ENCODE measurements around the gene LAMC3.

LAMC3 gene

GRCh38 chr9:131045300-131046092 is 36.5 kb downstream of the LAMC3 start:
- TF ChIP-seq POLR2A (IDR thresholded peaks at IDR 0.05; ENCODE audit: low read depth, low read length) (no peak), SPI1 (IDR thresholded peaks at IDR 0.05; ENCODE audit: low read depth, low read length) (no peak), POU2F2 (IDR thresholded peaks at IDR 0.05; ENCODE audit: low read depth, low read length) (no peak), POLR2AphosphoS5 (IDR thresholded peaks at IDR 0.05; ENCODE audit: low read depth, low read length) (no peak), PAX5 (IDR thresholded peaks at IDR 0.05; ENCODE audit: insufficient read depth, low read length, severe bottlenecking) (no peak), TAF1 (IDR thresholded peaks at IDR 0.05; ENCODE audit: low read depth, low read length) (no peak)
- no peak for FAIRE-seq
- no peak for DNase-seq (ENCODE audit: insufficient read length, low spot score)

DNA sequence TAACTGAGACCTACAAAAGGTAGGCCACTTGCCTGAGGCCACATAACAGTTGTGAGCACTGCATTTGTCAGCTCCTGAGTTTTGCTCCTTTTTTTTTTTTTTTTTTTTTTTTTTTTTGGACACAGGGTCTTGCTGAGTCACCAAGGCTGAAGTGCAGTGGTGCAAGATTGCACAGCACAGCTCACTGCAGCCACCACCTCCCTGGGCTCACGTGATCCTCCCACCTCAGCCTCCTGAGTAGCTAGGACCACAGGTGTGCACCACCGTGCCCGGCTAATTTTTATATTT is 37.1 kb downstream of the LAMC3 start:
- no peak for FAIRE-seq
- TF ChIP-seq POU2F2 (IDR thresholded peaks at IDR 0.05; ENCODE audit: low read depth, low read length) (no peak), SPI1 (IDR thresholded peaks at IDR 0.05; ENCODE audit: low read depth, low read length) (no peak), PAX5 (IDR thresholded peaks at IDR 0.05; ENCODE audit: insufficient read depth, low read length, severe bottlenecking) (no peak), POLR2A (IDR thresholded peaks at IDR 0.05; ENCODE audit: low read depth, low read length) (no peak), TAF1 (IDR thresholded peaks at IDR 0.05; ENCODE audit: low read depth, low read length) (no peak), POLR2AphosphoS5 (IDR thresholded peaks at IDR 0.05; ENCODE audit: low read depth, low read length) (no peak)
- no peak for DNase-seq (ENCODE audit: insufficient read length, low spot score)

DNA sequence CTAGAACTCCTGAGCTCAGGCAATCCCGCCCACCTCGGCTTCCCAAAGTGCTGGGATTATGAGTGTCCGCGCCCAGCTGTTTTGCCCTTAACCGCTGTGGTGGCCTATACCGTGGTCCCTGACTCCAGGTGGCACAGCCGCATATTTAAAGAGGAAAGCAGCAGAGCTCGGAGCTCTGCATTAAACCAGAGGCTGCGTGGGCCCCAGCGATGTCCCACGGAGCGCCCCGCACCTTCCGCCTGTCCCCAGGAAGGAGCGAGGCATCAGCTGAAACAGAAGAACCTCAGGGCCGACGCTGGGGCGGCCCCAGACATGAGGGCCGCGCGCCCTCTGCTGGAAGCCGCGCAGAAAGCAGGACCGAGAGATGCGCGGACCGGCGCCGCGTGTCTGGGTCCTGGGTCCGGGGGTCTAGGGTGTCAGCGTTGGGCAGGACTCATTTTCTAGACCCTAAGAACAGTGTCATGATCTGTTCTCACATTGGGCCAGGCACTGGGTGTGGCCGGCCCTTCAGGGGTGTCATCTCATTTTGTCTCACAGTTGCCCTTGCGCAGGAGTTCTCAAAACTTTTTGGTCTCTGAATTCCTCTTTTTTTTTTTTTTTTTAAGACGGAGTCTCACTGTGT is 37.7 kb downstream of the LAMC3 start:
- no peak for FAIRE-seq
- TF ChIP-seq POLR2A (IDR thresholded peaks at IDR 0.05; ENCODE audit: low read depth, low read length), result no peak
- no peak for TF ChIP-seq POU2F2 (IDR thresholded peaks at IDR 0.05; ENCODE audit: low read depth, low read length)
- TF ChIP-seq TAF1 (IDR thresholded peaks at IDR 0.05; ENCODE audit: low read depth, low read length), result no peak
- TF ChIP-seq POLR2AphosphoS5 (IDR thresholded peaks at IDR 0.05; ENCODE audit: low read depth, low read length), result no peak
- TF ChIP-seq SPI1 (IDR thresholded peaks at IDR 0.05; ENCODE audit: low read depth, low read length), result no peak
- no peak for TF ChIP-seq PAX5 (IDR thresholded peaks at IDR 0.05; ENCODE audit: insufficient read depth, low read length, severe bottlenecking)

DNA sequence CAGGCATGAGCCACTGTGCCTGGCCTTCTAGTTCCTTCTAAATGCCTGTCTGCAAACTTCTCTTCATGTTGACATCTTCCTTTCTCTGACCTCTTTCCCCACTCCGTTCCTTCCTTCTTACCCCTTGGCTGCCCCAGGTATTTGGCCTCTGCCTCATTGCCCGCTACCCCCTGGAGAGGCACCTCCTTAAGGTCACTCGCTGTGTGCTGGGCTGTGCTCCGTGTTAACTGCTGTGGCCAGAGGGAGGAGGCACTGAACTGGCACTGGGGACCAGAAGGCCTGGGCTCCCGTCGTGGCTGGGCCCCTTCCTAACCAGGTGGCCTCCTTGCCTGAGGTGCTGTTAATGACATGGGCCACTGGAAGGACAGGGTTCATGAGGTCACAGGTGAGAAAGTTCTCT is 39.4 kb downstream of the LAMC3 start:
- FAIRE-seq (no peak), DNase-seq (ENCODE audit: insufficient read length, low spot score) (no peak)
- TF ChIP-seq PAX5 (IDR thresholded peaks at IDR 0.05; ENCODE audit: insufficient read depth, low read length, severe bottlenecking) (no peak), POLR2AphosphoS5 (IDR thresholded peaks at IDR 0.05; ENCODE audit: low read depth, low read length) (no peak), POU2F2 (IDR thresholded peaks at IDR 0.05; ENCODE audit: low read depth, low read length) (no peak), TAF1 (IDR thresholded peaks at IDR 0.05; ENCODE audit: low read depth, low read length) (no peak), SPI1 (IDR thresholded peaks at IDR 0.05; ENCODE audit: low read depth, low read length) (no peak), POLR2A (IDR thresholded peaks at IDR 0.05; ENCODE audit: low read depth, low read length) (no peak)

More for the DNA sequence above, 37.7 kb downstream of the LAMC3 start:
- peak; percentile 83 for DNase-seq (ENCODE audit: insufficient read length, low spot score)

DNA sequence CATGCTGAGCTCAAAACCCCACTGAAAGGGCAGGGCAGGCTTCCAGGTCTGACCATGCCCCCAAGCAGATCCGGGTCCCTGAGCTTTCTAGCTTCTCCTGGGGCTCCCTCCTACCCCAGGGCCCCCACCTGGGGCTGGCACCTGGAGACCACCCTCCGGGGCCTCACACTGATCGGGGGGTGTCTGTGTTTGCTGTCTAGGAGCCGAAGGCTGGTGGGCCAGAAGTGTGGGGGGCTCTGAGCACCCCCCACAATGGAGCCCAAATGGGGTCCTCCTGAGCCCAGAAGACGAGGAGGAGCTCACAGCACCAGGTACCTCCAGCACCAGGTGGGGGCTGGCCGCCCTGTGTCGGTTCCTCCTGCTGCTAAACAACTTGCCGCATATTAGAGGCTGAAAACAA is 39.8 kb downstream of the LAMC3 start:
- TF ChIP-seq SPI1 (IDR thresholded peaks at IDR 0.05; ENCODE audit: low read depth, low read length) (no peak), PAX5 (IDR thresholded peaks at IDR 0.05; ENCODE audit: insufficient read depth, low read length, severe bottlenecking) (no peak), TAF1 (IDR thresholded peaks at IDR 0.05; ENCODE audit: low read depth, low read length) (no peak), POLR2A (IDR thresholded peaks at IDR 0.05; ENCODE audit: low read depth, low read length) (no peak), POLR2AphosphoS5 (IDR thresholded peaks at IDR 0.05; ENCODE audit: low read depth, low read length) (no peak), POU2F2 (IDR thresholded peaks at IDR 0.05; ENCODE audit: low read depth, low read length) (no peak)
- DNase-seq (ENCODE audit: insufficient read length, low spot score) (no peak), FAIRE-seq (no peak)

GRCh38 chr9:131049829-131050715 is 41.1 kb downstream of the LAMC3 start:
- DNase-seq (ENCODE audit: insufficient read length, low spot score) (no peak), FAIRE-seq (no peak)
- TF ChIP-seq TAF1 (IDR thresholded peaks at IDR 0.05; ENCODE audit: low read depth, low read length) (no peak), SPI1 (IDR thresholded peaks at IDR 0.05; ENCODE audit: low read depth, low read length) (no peak), POLR2AphosphoS5 (IDR thresholded peaks at IDR 0.05; ENCODE audit: low read depth, low read length) (no peak), PAX5 (IDR thresholded peaks at IDR 0.05; ENCODE audit: insufficient read depth, low read length, severe bottlenecking) (no peak), POU2F2 (IDR thresholded peaks at IDR 0.05; ENCODE audit: low read depth, low read length) (no peak), POLR2A (IDR thresholded peaks at IDR 0.05; ENCODE audit: low read depth, low read length) (no peak)

DNA sequence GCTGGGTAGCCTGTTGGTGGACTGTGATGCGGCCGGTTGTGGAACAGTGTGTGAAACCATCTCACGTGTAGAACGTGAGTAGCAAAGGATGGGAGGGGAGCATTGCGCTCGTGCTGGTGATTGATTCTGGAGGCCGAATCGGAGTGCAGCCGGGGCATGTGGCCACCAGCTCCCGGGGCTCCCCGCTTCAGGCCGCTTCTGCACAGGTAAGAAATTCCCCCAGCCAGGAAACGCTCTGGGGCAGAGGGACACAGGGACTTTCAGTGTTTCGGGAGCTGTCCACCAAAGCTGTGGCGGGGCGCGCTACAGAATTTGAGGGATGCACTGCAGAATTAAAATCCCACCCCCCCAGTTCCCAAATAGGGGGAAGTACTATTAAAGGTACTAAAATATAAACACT is 41.9 kb downstream of the LAMC3 start:
- no peak for FAIRE-seq
- DNase-seq (ENCODE audit: insufficient read length, low spot score), result no peak
- no peak for TF ChIP-seq POLR2AphosphoS5 (IDR thresholded peaks at IDR 0.05; ENCODE audit: low read depth, low read length)

- no peak for TF ChIP-seq SPI1 (IDR thresholded peaks at IDR 0.05; ENCODE audit: low read depth, low read length)
- no peak for TF ChIP-seq PAX5 (IDR thresholded peaks at IDR 0.05; ENCODE audit: insufficient read depth, low read length, severe bottlenecking)
- no peak for TF ChIP-seq POLR2AphosphoS5 (IDR thresholded peaks at IDR 0.05; ENCODE audit: low read depth, low read length)
- no peak for TF ChIP-seq POLR2A (IDR thresholded peaks at IDR 0.05; ENCODE audit: low read depth, low read length)
- TF ChIP-seq POU2F2 (IDR thresholded peaks at IDR 0.05; ENCODE audit: low read depth, low read length), result no peak
- no peak for TF ChIP-seq TAF1 (IDR thresholded peaks at IDR 0.05; ENCODE audit: low read depth, low read length)
- FAIRE-seq, result no peak
- DNase-seq (ENCODE audit: insufficient read length, low spot score), result no peak
These were observed 42.9 kb downstream of the LAMC3 start for GRCh38 chr9:131051592-131052517.
